K562 (cell line): ENCODE results near the gene ASIC3. TPM values are rescaled to one million over a fixed set of nuclear protein-coding genes. Genes with fewer than 3 reads are reported as not detected.

Experiments used
- CAMTA2 ChIP-seq: fragments of 250-450 bp; sonication (Bioruptor Pico); conservative IDR thresholded peaks from 2 replicates; pipeline ENCODE4 v1.5.1; 2022
- L3MBTL2 ChIP-seq: fragments of 450-650 bp; IDR thresholded peaks from 2 replicates; pipeline ENCODE4 v1.6.1; 2016; ENCODE audit warnings: mild to moderate bottlenecking, moderate library complexity
- LEF1 ChIP-seq: fragments of 450-650 bp; IDR thresholded peaks from 2 replicates; pipeline ENCODE4 v1.6.1; 2016; ENCODE audit warnings: mild to moderate bottlenecking
- NR2C2 ChIP-seq, 2 experiments: fragments of 200-800 bp in 1 of 2; sonication (Bioruptor generic) in 1 of 2; sonication (generic) in 1 of 2; formaldehyde crosslinking in 1 of 2; IDR thresholded peaks; 2 replicates each; pipeline versions ENCODE4 v1.6.1 to v1.8.0; 2016 to 2022; ENCODE audit warnings: mild to moderate bottlenecking in 1 of 2, missing compliant biosample characterization in 1 of 2, missing genetic modification characterization in 1 of 2, missing genetic modification reagents in 1 of 2
- ZNF589 ChIP-seq: fragments of 200-800 bp; sonication (Bioruptor generic); IDR thresholded peaks from 2 replicates; pipeline ENCODE4 v1.6.1; 2016; ENCODE audit warnings: low read depth, missing genetic modification characterization, missing compliant biosample characterization
- ZNF699 ChIP-seq: fragments of 250-450 bp; sonication (Bioruptor Pico); IDR thresholded peaks from 2 replicates; pipeline ENCODE4 v1.8.0; 2021; ENCODE audit warnings: mild to moderate bottlenecking, moderate library complexity; ENCODE audit not compliant: insufficient replicate concordance
- polyA plus RNA-seq, 8 experiments: library from polyadenylated mRNA; depleted of rRNA in 4 of 8; stranded (reverse) in 5 of 8; unstranded in 3 of 8; fragments of >200 nt; fragmentation: Nextera tagmentation in 2 of 8; fragmentation: Illumina TruSeq in 1 of 8; extraction: Ambion mirVana in 2 of 8; extraction: Trizol in 1 of 8; gene quantifications; 2 replicates each; pipeline versions ENCODE4 v1.2.1 to v1.2.3, GENCODE V29; 2011 to 2014; ENCODE audit warnings: inconsistent platforms in 1 of 8, missing spikeins in 1 of 8
- total RNA-seq, 7 experiments: library from RNA; depleted of rRNA in 6 of 7; stranded (reverse); fragments of >200 nt in 6 of 7; fragmentation: Illumina TruSeq in 2 of 7; extraction: Trizol in 2 of 7; gene quantifications; 2 replicates each; pipeline versions ENCODE4 v1.2.1 to v1.2.3, GENCODE V29; 2011 to 2021; ENCODE audit warnings: low replicate concordance in 1 of 7
- TF ChIP-seq, protein P1 (sequence below): fragments of 200-800 bp; sonication (Bioruptor generic); IDR thresholded peaks from 2 replicates; pipeline ENCODE4 v1.6.1; 2016; ENCODE audit warnings: missing genetic modification characterization, missing compliant biosample characterization
- TF ChIP-seq, protein P2 (sequence below): sonication (generic); formaldehyde crosslinking; IDR thresholded peaks from 2 replicates; pipeline ENCODE4 v1.8.1; 2023; ENCODE audit warnings: mild to moderate bottlenecking, missing genetic modification reagents
- TF ChIP-seq, protein P3 (sequence below), 2 experiments: fragments of 450-650 bp in 1 of 2; sonication (generic) in 1 of 2; formaldehyde crosslinking in 1 of 2; IDR thresholded peaks in 1 of 2; conservative IDR thresholded peaks in 1 of 2; 2 replicates each; pipeline versions ENCODE4 v1.6.1 to v1.8.1; 2016 to 2023; ENCODE audit warnings: mild to moderate bottlenecking in 2 of 2, moderate library complexity in 2 of 2, inconsistent platforms in 1 of 2, missing genetic modification reagents in 1 of 2
- TF ChIP-seq, protein P4 (sequence below): IDR thresholded peaks from 2 replicates; pipeline ENCODE4 v1.6.1; 2012; ENCODE audit warnings: low read depth, low read length, improper control_type of control experiment, borderline replicate concordance
- TF ChIP-seq, protein P5 (sequence below): fragments of 450-650 bp; IDR thresholded peaks from 2 replicates; pipeline ENCODE4 v1.6.1; 2018; ENCODE audit not compliant: partially characterized antibody

ASIC3 gene
- total and polyA plus RNA-seq, 9 of the 15 experiments (the other 6 are each of a cell fraction or from before 2014, with no cell fraction given), result 0.11 to 5.0 (median 0.87) TPM

DNA sequence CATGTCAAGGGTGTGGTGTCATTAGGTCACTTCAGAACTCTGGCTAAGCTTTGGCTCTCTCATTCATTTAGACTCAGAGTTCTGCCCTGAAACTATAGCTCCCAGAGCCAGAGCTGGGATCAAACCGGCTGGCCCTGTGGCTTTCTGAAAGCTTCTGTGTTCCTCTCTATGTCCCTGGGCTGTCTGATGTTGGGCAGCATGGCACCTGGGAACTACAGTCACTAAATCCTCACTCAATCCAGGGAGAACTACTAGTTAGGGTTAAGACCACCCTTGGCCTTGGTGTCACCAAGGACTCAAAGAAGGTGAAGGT, 37.3 kb upstream of the ASIC3 start (continued):
- TF ChIP-seq, protein P1, sequence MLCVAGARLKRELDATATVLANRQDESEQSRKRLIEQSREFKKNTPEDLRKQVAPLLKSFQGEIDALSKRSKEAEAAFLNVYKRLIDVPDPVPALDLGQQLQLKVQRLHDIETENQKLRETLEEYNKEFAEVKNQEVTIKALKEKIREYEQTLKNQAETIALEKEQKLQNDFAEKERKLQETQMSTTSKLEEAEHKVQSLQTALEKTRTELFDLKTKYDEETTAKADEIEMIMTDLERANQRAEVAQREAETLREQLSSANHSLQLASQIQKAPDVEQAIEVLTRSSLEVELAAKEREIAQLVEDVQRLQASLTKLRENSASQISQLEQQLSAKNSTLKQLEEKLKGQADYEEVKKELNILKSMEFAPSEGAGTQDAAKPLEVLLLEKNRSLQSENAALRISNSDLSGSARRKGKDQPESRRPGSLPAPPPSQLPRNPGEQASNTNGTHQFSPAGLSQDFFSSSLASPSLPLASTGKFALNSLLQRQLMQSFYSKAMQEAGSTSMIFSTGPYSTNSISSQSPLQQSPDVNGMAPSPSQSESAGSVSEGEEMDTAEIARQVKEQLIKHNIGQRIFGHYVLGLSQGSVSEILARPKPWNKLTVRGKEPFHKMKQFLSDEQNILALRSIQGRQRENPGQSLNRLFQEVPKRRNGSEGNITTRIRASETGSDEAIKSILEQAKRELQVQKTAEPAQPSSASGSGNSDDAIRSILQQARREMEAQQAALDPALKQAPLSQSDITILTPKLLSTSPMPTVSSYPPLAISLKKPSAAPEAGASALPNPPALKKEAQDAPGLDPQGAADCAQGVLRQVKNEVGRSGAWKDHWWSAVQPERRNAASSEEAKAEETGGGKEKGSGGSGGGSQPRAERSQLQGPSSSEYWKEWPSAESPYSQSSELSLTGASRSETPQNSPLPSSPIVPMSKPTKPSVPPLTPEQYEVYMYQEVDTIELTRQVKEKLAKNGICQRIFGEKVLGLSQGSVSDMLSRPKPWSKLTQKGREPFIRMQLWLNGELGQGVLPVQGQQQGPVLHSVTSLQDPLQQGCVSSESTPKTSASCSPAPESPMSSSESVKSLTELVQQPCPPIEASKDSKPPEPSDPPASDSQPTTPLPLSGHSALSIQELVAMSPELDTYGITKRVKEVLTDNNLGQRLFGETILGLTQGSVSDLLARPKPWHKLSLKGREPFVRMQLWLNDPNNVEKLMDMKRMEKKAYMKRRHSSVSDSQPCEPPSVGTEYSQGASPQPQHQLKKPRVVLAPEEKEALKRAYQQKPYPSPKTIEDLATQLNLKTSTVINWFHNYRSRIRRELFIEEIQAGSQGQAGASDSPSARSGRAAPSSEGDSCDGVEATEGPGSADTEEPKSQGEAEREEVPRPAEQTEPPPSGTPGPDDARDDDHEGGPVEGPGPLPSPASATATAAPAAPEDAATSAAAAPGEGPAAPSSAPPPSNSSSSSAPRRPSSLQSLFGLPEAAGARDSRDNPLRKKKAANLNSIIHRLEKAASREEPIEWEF, result 0 out of 2 replicates have a peak, but pooled peaks have one; percentile 1
- TF ChIP-seq, protein P2, sequence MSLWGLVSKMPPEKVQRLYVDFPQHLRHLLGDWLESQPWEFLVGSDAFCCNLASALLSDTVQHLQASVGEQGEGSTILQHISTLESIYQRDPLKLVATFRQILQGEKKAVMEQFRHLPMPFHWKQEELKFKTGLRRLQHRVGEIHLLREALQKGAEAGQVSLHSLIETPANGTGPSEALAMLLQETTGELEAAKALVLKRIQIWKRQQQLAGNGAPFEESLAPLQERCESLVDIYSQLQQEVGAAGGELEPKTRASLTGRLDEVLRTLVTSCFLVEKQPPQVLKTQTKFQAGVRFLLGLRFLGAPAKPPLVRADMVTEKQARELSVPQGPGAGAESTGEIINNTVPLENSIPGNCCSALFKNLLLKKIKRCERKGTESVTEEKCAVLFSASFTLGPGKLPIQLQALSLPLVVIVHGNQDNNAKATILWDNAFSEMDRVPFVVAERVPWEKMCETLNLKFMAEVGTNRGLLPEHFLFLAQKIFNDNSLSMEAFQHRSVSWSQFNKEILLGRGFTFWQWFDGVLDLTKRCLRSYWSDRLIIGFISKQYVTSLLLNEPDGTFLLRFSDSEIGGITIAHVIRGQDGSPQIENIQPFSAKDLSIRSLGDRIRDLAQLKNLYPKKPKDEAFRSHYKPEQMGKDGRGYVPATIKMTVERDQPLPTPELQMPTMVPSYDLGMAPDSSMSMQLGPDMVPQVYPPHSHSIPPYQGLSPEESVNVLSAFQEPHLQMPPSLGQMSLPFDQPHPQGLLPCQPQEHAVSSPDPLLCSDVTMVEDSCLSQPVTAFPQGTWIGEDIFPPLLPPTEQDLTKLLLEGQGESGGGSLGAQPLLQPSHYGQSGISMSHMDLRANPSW (CRISPR knock-in tag), result peak; percentile 12; the same call in 1 of the 2 replicates
- no peak for TF ChIP-seq NR2C2 (CRISPR knock-in tag; IDR thresholded peaks at IDR 0.05)
- peak; percentile 56 for TF ChIP-seq NR2C2 (tag; IDR thresholded peaks at IDR 0.05)
- TF ChIP-seq, protein P3, sequence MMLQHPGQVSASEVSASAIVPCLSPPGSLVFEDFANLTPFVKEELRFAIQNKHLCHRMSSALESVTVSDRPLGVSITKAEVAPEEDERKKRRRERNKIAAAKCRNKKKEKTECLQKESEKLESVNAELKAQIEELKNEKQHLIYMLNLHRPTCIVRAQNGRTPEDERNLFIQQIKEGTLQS (IDR thresholded peaks at IDR 0.05), result 0 out of 2 replicates have a peak, but pooled peaks have one; percentile 8
- TF ChIP-seq, protein P3 (CRISPR knock-in tag; conservative IDR thresholded peaks at IDR 0.05), result no peak
- TF ChIP-seq, protein P4, sequence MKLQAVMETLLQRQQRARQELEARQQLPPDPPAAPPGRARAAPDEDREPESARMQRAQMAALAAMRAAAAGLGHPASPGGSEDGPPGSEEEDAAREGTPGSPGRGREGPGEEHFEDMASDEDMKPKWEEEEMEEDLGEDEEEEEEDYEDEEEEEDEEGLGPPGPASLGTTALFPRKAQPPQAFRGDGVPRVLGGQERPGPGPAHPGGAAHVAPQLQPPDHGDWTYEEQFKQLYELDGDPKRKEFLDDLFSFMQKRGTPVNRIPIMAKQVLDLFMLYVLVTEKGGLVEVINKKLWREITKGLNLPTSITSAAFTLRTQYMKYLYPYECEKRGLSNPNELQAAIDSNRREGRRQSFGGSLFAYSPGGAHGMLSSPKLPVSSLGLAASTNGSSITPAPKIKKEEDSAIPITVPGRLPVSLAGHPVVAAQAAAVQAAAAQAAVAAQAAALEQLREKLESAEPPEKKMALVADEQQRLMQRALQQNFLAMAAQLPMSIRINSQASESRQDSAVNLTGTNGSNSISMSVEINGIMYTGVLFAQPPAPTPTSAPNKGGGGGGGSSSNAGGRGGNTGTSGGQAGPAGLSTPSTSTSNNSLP, result no peak
- 0 out of 2 replicates have a peak, but pooled peaks have one; percentile 25 for TF ChIP-seq ZNF589
- TF ChIP-seq, protein P5, sequence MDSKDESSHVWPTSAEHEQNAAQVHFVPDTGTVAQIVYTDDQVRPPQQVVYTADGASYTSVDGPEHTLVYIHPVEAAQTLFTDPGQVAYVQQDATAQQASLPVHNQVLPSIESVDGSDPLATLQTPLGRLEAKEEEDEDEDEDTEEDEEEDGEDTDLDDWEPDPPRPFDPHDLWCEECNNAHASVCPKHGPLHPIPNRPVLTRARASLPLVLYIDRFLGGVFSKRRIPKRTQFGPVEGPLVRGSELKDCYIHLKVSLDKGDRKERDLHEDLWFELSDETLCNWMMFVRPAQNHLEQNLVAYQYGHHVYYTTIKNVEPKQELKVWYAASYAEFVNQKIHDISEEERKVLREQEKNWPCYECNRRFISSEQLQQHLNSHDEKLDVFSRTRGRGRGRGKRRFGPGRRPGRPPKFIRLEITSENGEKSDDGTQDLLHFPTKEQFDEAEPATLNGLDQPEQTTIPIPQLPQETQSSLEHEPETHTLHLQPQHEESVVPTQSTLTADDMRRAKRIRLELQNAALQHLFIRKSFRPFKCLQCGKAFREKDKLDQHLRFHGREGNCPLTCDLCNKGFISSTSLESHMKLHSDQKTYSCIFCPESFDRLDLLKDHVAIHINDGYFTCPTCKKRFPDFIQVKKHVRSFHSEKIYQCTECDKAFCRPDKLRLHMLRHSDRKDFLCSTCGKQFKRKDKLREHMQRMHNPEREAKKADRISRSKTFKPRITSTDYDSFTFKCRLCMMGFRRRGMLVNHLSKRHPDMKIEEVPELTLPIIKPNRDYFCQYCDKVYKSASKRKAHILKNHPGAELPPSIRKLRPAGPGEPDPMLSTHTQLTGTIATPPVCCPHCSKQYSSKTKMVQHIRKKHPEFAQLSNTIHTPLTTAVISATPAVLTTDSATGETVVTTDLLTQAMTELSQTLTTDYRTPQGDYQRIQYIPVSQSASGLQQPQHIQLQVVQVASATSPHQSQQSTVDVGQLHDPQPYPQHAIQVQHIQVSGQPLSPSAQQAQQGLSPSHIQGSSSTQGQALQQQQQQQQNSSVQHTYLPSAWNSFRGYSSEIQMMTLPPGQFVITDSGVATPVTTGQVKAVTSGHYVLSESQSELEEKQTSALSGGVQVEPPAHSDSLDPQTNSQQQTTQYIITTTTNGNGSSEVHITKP, result peak; percentile 57
- no peak for TF ChIP-seq ZNF699 (CRISPR knock-in tag)
- 0 out of 2 replicates have a peak, but pooled peaks have one; percentile 85 for TF ChIP-seq CAMTA2 (CRISPR knock-in tag)
- TF ChIP-seq LEF1, result no peak
- TF ChIP-seq L3MBTL2, result 0 out of 2 replicates have a peak, but pooled peaks have one; percentile 2
